K562 (cell line): Measurements from ENCODE around the gene SEC14L2. TPM values are rescaled to one million over a fixed set of nuclear protein-coding genes. Genes with fewer than 3 reads are reported as not detected.

ENCODE experiments used
- ATAC-seq: fragments of 200-7000 bp; cut with Tn5 transposase; 3 replicates; pipeline ENCODE4 v1.9.1; 2020; ENCODE audit warnings: moderate library complexity
- BruUV-seq: library from RNA; stranded (reverse); fragments of 400-500 nt; replicated peaks from 2 replicates; lab custom pipeline; 2021; lab: Mats Ljungman, UMichigan
- CTCF ChIA-PET: fragments of 300-600 bp; formaldehyde crosslinking; extraction: SDS; loops from one replicate; lab custom pipeline; 2021; ENCODE audit warnings: low intra/inter-chr PET ratio; lab: Yijun Ruan, JAX
- POLR2A ChIA-PET: fragments of 300-600, 350-650 bp; sonication (Branson Sonifier 250); formaldehyde crosslinking; extraction: SDS; loops from one replicate; lab custom pipeline; 2021; ENCODE audit warnings: antibody characterized with exemption, inconsistent platforms; lab: Yijun Ruan, JAX
- DNase-seq, 4 experiments: peaks; one replicate each; pipeline versions ENCODE4 v3.0.0 to v3.0.0-alpha.2; 2011 to 2018; ENCODE audit warnings: low spot score in 3 of 4, mixed read lengths in 3 of 4; ENCODE audit errors: extremely low read depth in 1 of 4
- FAIRE-seq: peaks from 2 replicates; lab custom pipeline; 2011; peaks lifted over from hg19 to GRCh38; lab: Jason Lieb, UNC
- H2AFZ ChIP-seq: 2 replicates; pipeline ENCODE4 v1.6.0; 2011; ENCODE audit warnings: low read depth, low read length, control low read depth, inconsistent platforms
- H3K27ac ChIP-seq: fragments of 200-600 bp; 3 replicates; pipeline ENCODE4 v1.8.0; 2011; ENCODE audit warnings: low read depth, mild to moderate bottlenecking, control low read depth, inconsistent platforms, low read length, moderate library complexity, mixed read lengths; ENCODE audit errors: extremely low read depth
- H3K27me3 ChIP-seq, 2 experiments: fragments of 300-600 bp in 1 of 2; 2 replicates in 1 of 2; 3 replicates in 1 of 2; pipeline versions ENCODE4 v1.6.0 to v1.8.0; 2011; ENCODE audit warnings: inconsistent platforms in 2 of 2, low read length in 2 of 2, mild to moderate bottlenecking in 1 of 2, mixed read lengths in 1 of 2, moderate library complexity in 1 of 2; ENCODE audit not compliant: control insufficient read depth in 2 of 2, insufficient read depth in 2 of 2
- H3K36me3 ChIP-seq: fragments of 300-600 bp; 3 replicates; pipeline ENCODE4 v1.8.0; 2011; ENCODE audit warnings: mild to moderate bottlenecking, low read length, inconsistent platforms; ENCODE audit not compliant: control insufficient read depth, insufficient read depth
- H3K4me1 ChIP-seq, 2 experiments: fragments of 200-600 bp in 1 of 2; replicated peaks in 1 of 2; 2 replicates in 1 of 2; 3 replicates in 1 of 2; pipeline versions ENCODE4 v1.5.1 to v1.8.0; 2011; ENCODE audit warnings: inconsistent platforms in 2 of 2, low read length in 2 of 2, mild to moderate bottlenecking in 1 of 2, mixed read lengths in 1 of 2, moderate library complexity in 1 of 2; ENCODE audit not compliant: control insufficient read depth in 2 of 2, insufficient read depth in 2 of 2
- H3K4me2 ChIP-seq: 2 replicates; pipeline ENCODE4 v1.6.1; 2011; ENCODE audit warnings: low read length, control low read depth, inconsistent platforms, mixed read lengths; ENCODE audit not compliant: insufficient read depth
- H3K4me3 ChIP-seq: fragments of 200-600 bp; sonication (generic), shearing (Covaris generic); 2 replicates; pipeline ENCODE4 v1.5.1; 2016; ENCODE audit warnings: control low read depth, inconsistent platforms
- H3K79me2 ChIP-seq: fragments of 200-600 bp; 3 replicates; pipeline ENCODE4 v1.8.0; 2011; ENCODE audit warnings: low read length, inconsistent platforms; ENCODE audit not compliant: control insufficient read depth, insufficient read depth
- H3K9ac ChIP-seq, 2 experiments: 2 replicates each; pipeline versions ENCODE4 v1.6.0 to v1.6.1; 2011; ENCODE audit warnings: low read depth in 2 of 2, low read length in 2 of 2, control low read depth in 1 of 2, inconsistent platforms in 1 of 2, mild to moderate bottlenecking in 1 of 2, mixed read lengths in 1 of 2; ENCODE audit not compliant: insufficient read depth in 1 of 2
- H3K9me1 ChIP-seq: one replicate; pipeline ENCODE4 v1.6.0; 2011; ENCODE audit warnings: inconsistent platforms, mild to moderate bottlenecking, low read length, moderate library complexity; ENCODE audit not compliant: control insufficient read depth, insufficient read depth
- H3K9me3 ChIP-seq: replicated peaks from 2 replicates; pipeline ENCODE4 v1.5.1; 2011; ENCODE audit warnings: low read depth, low read length, inconsistent platforms; ENCODE audit not compliant: control insufficient read depth, insufficient read depth
- H4K20me1 ChIP-seq: replicated peaks from 2 replicates; pipeline ENCODE4 v1.6.1; 2011; ENCODE audit warnings: low read length, inconsistent platforms, mixed read lengths; ENCODE audit not compliant: control insufficient read depth, insufficient read depth
- CHD2 ChIP-seq: IDR thresholded peaks from 2 replicates; pipeline ENCODE4 v1.6.1; 2011; ENCODE audit warnings: low read depth, low read length
- HDAC3 ChIP-seq: fragments of 450-650 bp; IDR thresholded peaks from 2 replicates; pipeline ENCODE4 v1.6.1; 2018; ENCODE audit warnings: borderline replicate concordance, mild to moderate bottlenecking, moderate library complexity; ENCODE audit not compliant: partially characterized antibody
- RBFOX2 ChIP-seq: fragments of 200-400 bp; formaldehyde crosslinking; IDR thresholded peaks from 2 replicates; pipeline ENCODE4 v1.6.1; 2017; ENCODE audit warnings: low read depth, mild to moderate bottlenecking, low read length, moderate library complexity
- USF1 ChIP-seq: sonication (generic); formaldehyde crosslinking; IDR thresholded peaks from 2 replicates; pipeline ENCODE4 v1.9.0; 2022; ENCODE audit warnings: mild to moderate bottlenecking, missing genetic modification reagents
- WGBS: fragments of 100-300 bp; shearing (Covaris generic); methylation state at CpG from one replicate; pipeline ENCODE4 v1.1.6; 2016; ENCODE audit warnings: low coverage, mixed read lengths; ENCODE audit not compliant: insufficient coverage; ENCODE audit errors: missing lambda C conversion rate; 5-methylcytosine and 5-hydroxymethylcytosine counted together
- in situ Hi-C: fragments of 300-500 bp; cut with MboI; formaldehyde crosslinking; loops from 4 replicates; pipeline ENCODE4 v1.15.0; 2018; ENCODE audit warnings: inconsistent platforms, mixed read lengths
- intact Hi-C: fragments of 100-400 bp; cut with micrococcal nuclease; formaldehyde crosslinking; loops from 2 replicates; pipeline ENCODE4 v1.14.2; 2022
- polyA plus RNA-seq, 8 experiments: library from polyadenylated mRNA; depleted of rRNA in 4 of 8; stranded (reverse) in 5 of 8; unstranded in 3 of 8; fragments of >200 nt; fragmentation: Nextera tagmentation in 2 of 8; fragmentation: Illumina TruSeq in 1 of 8; extraction: Ambion mirVana in 2 of 8; extraction: Trizol in 1 of 8; gene quantifications; 2 replicates each; pipeline versions ENCODE4 v1.2.1 to v1.2.3, GENCODE V29; 2011 to 2014; ENCODE audit warnings: inconsistent platforms in 1 of 8, missing spikeins in 1 of 8
- total RNA-seq, 7 experiments: library from RNA; depleted of rRNA in 6 of 7; stranded (reverse); fragments of >200 nt in 6 of 7; fragmentation: Illumina TruSeq in 2 of 7; extraction: Trizol in 2 of 7; gene quantifications; 2 replicates each; pipeline versions ENCODE4 v1.2.1 to v1.2.3, GENCODE V29; 2011 to 2021; ENCODE audit warnings: low replicate concordance in 1 of 7

The SEC14L2 gene
- total and polyA plus RNA-seq, 9 of the 15 experiments (the other 6 are each of a cell fraction or from before 2014, with no cell fraction given): 0.03 to 0.17 (median 0.10) TPM

- no peaks in the 10 kb centered on the region; the same call in 1 of the 2 replicates for H3K9me3 ChIP-seq
- BruUV-seq: no TSS peak
- H3K27me3 ChIP-seq: no peaks in the 10 kb centered on the region
- DNase-seq (peak in 1 of 4 experiments; percentile 30), FAIRE-seq (no peak), ATAC-seq (no peak)
- no peak overlapping the region for H2AFZ ChIP-seq
- ChIA-PET POLR2A (no interaction called here), CTCF (no interaction called here)
- in situ Hi-C loops (loop anchor here (5.0 kb wide), 1 partner anchor 36 kb away; no protein-coding TSS in a partner anchor), intact Hi-C loops (no loop called here)
- no peak overlapping the region for H3K4me3 ChIP-seq
- 67% methylated on average over 1 of the region's 1 CpG for WGBS
- peaks cover 18 to 37% of the 10 kb centered on the region in 2 experiments; a peak in 4 of 5 replicates for H3K4me1 ChIP-seq
- peaks cover 25% of the 10 kb centered on the region; the same call in 2 of the 3 replicates for H3K36me3 ChIP-seq
- H4K20me1 ChIP-seq: no peaks in the 10 kb centered on the region
- no peaks in the 10 kb centered on the region for H3K9me1 ChIP-seq
- no peak for TF ChIP-seq CHD2
- peak; percentile 57 for TF ChIP-seq USF1 (CRISPR knock-in tag)
- peaks cover 39% of the 10 kb centered on the region for H3K79me2 ChIP-seq
- H3K9ac ChIP-seq: no peak overlapping the region
- H3K4me2 ChIP-seq: no peak overlapping the region
- no peak overlapping the region for H3K27ac ChIP-seq
Measured at GRCh38 chr22:30427871-30428270, 31.1 kb downstream of the SEC14L2 start.

GRCh38 chr22:30429887-30430286 is 33.1 kb downstream of the SEC14L2 start:
- peaks cover 25% of the 10 kb centered on the region; the same call in 2 of the 3 replicates for H3K36me3 ChIP-seq
- intact Hi-C loops: no loop called here
- H3K79me2 ChIP-seq: peaks cover 25% of the 10 kb centered on the region; the same call in 2 of the 3 replicates
- FAIRE-seq (no peak), DNase-seq (no peak), ATAC-seq (no peak)
- no peaks in the 10 kb centered on the region for H3K27me3 ChIP-seq
- no peak overlapping the region for H2AFZ ChIP-seq
- H3K9me3 ChIP-seq: no peaks in the 10 kb centered on the region; the same call in 1 of the 2 replicates
- CTCF ChIA-PET: no interaction called here
- peak overlapping the region in 1 of 2 experiments; percentile 35; a peak in 2 of 4 replicates for H3K9ac ChIP-seq
- no TSS peak for BruUV-seq
- WGBS: 58% methylated on average over 4 of the region's 4 CpGs
- H4K20me1 ChIP-seq: no peaks in the 10 kb centered on the region
- peaks cover 14 to 20% of the 10 kb centered on the region in 2 experiments; a peak in 4 of 5 replicates for H3K4me1 ChIP-seq
- TF ChIP-seq HDAC3 (no peak), RBFOX2 (0 out of 2 replicates have a peak, but pooled peaks have one; percentile 5)
- no peaks in the 10 kb centered on the region for H3K9me1 ChIP-seq
- POLR2A ChIA-PET: interaction anchor here (0.6 to 0.9 kb wide), 2 partner anchors 8 to 517 kb away, joined by 3 to 5 read pairs; no protein-coding TSS in a partner anchor
- H3K4me2 ChIP-seq: no peak overlapping the region
- no peak overlapping the region for H3K4me3 ChIP-seq
- no peak overlapping the region for H3K27ac ChIP-seq
- in situ Hi-C loops: loop anchor here (5.0 kb wide), 1 partner anchor 38 kb away; no protein-coding TSS in a partner anchor
